WTC11 (cell line): Measurements from ENCODE around the gene KRT222.

Experiments
- ATF1 ChIP-seq: sonication (generic); formaldehyde crosslinking; IDR thresholded peaks from 2 replicates; pipeline ENCODE4 v1.8.1; 2023; ENCODE audit warnings: mild to moderate bottlenecking, moderate library complexity, missing genetic modification reagents
- ATF3 ChIP-seq: sonication (generic); formaldehyde crosslinking; conservative IDR thresholded peaks from 2 replicates; pipeline ENCODE4 v1.8.1; 2022; ENCODE audit warnings: mild to moderate bottlenecking, missing genetic modification reagents
- CTCF ChIP-seq: fragments of 200-600 bp; IDR thresholded peaks from 2 replicates; pipeline ENCODE4 v1.8.0; 2022; ENCODE audit warnings: antibody characterized with exemption
- ESRRA ChIP-seq: sonication (generic); formaldehyde crosslinking; IDR thresholded peaks from 2 replicates; pipeline ENCODE4 v1.8.1; 2022; ENCODE audit warnings: mild to moderate bottlenecking, missing genetic modification reagents, borderline replicate concordance
- FOXJ3 ChIP-seq: sonication (generic); formaldehyde crosslinking; IDR thresholded peaks from 2 replicates; pipeline ENCODE4 v1.9.0; 2021; ENCODE audit warnings: missing genetic modification reagents, mild to moderate bottlenecking, borderline replicate concordance
- FOXP4 ChIP-seq: sonication (generic); formaldehyde crosslinking; IDR thresholded peaks from 2 replicates; pipeline ENCODE4 v1.8.0; 2022; ENCODE audit warnings: mild to moderate bottlenecking, missing genetic modification reagents
- HMGXB4 ChIP-seq: sonication (generic); formaldehyde crosslinking; IDR thresholded peaks from 2 replicates; pipeline ENCODE4 v1.8.1; 2023; ENCODE audit warnings: mild to moderate bottlenecking, moderate library complexity, missing genetic modification reagents
- IRF2 ChIP-seq: sonication (generic); formaldehyde crosslinking; IDR thresholded peaks from 2 replicates; pipeline ENCODE4 v1.8.0; 2022; ENCODE audit warnings: low read depth, missing genetic modification reagents, borderline replicate concordance
- JUN ChIP-seq: sonication (generic); formaldehyde crosslinking; IDR thresholded peaks from 2 replicates; pipeline ENCODE4 v1.8.0; 2023; ENCODE audit warnings: mild to moderate bottlenecking, missing genetic modification reagents
- SP1 ChIP-seq: sonication (generic); formaldehyde crosslinking; conservative IDR thresholded peaks from 2 replicates; pipeline ENCODE4 v1.8.1; 2022; ENCODE audit warnings: missing genetic modification reagents
- TCF7 ChIP-seq: sonication (generic); formaldehyde crosslinking; IDR thresholded peaks from 2 replicates; pipeline ENCODE4 v1.8.0; 2022; ENCODE audit warnings: mild to moderate bottlenecking, low read depth, missing genetic modification reagents, moderate library complexity
- ZNF416 ChIP-seq: fragments of 250-450 bp; sonication (Bioruptor Pico); IDR thresholded peaks from 2 replicates; pipeline ENCODE4 v1.9.0; 2021; ENCODE audit warnings: mild to moderate bottlenecking, inconsistent platforms
- ZSCAN18 ChIP-seq: fragments of 250-450 bp; sonication (Bioruptor Pico); IDR thresholded peaks from 2 replicates; pipeline ENCODE4 v2.1.2; 2022; ENCODE audit warnings: mild to moderate bottlenecking, moderate library complexity

- TF ChIP-seq FOXP4 (CRISPR knock-in tag) (no peak), ZSCAN18 (CRISPR knock-in tag) (no peak), ATF1 (no peak), SP1 (CRISPR knock-in tag) (no peak), CTCF (no peak), TCF7 (CRISPR knock-in tag) (no peak), ESRRA (no peak), ATF3 (no peak), JUN (CRISPR knock-in tag) (no peak), HMGXB4 (no peak), IRF2 (CRISPR knock-in tag) (no peak), ZNF416 (no peak), FOXJ3 (CRISPR knock-in tag) (no peak)
Observed at GRCh38 chr17:40695874-40696472, 31.0 kb upstream of the KRT222 start.
